H1 (cell line): ENCODE measurements around the gene RPS3. TPM values are rescaled to one million over a fixed set of nuclear protein-coding genes. Genes with fewer than 3 reads are reported as not detected.

Experiments used
- CTCF ChIA-PET: fragments of 300-600 bp; sonication (Branson Sonifier 250); formaldehyde crosslinking; loops from one replicate; lab custom pipeline; 2021; ENCODE audit not compliant: partially characterized antibody; lab: Charles Lee
- POLR2A ChIA-PET: fragments of 300-600 bp; sonication (Branson Sonifier 250); formaldehyde crosslinking; loops from one replicate; lab custom pipeline; 2021; ENCODE audit warnings: inconsistent platforms; ENCODE audit not compliant: partially characterized antibody; lab: Charles Lee
- DNase-seq, 2 experiments: peaks; one replicate each; pipeline versions ENCODE4 v3.0.0 to v3.0.0-alpha.2; 2010 to 2022; ENCODE audit warnings: low spot score in 2 of 2, low read depth in 1 of 2, mixed read lengths in 1 of 2
- FAIRE-seq: peaks from 2 replicates; lab custom pipeline; 2011; peaks lifted over from hg19 to GRCh38; lab: Jason Lieb, UNC
- H2AFZ ChIP-seq: 2 replicates; pipeline ENCODE4 v1.8.1; 2012; ENCODE audit warnings: low read length, inconsistent platforms
- H2AK5ac ChIP-seq: 2 replicates; pipeline ENCODE4 v1.6.1; 2013; ENCODE audit warnings: low read depth, low read length
- H2BK120ac ChIP-seq: replicated peaks from 2 replicates; pipeline ENCODE3; 2013; ENCODE audit warnings: low read depth, low read length, inconsistent platforms
- H2BK12ac ChIP-seq: 2 replicates; pipeline ENCODE4 v1.6.1; 2013; ENCODE audit warnings: low read depth, low read length
- H2BK15ac ChIP-seq: 2 replicates; pipeline ENCODE4 v1.6.1; 2013; ENCODE audit warnings: low read length
- H2BK20ac ChIP-seq: 2 replicates; pipeline ENCODE4 v1.6.1; 2013; ENCODE audit warnings: low read length
- H2BK5ac ChIP-seq: 2 replicates; pipeline ENCODE4 v1.6.1; 2013; ENCODE audit warnings: low read depth, low read length
- H3K14ac ChIP-seq: 2 replicates; pipeline ENCODE4 v1.6.1; 2013; ENCODE audit warnings: inconsistent platforms; ENCODE audit not compliant: insufficient read length
- H3K18ac ChIP-seq: 2 replicates; pipeline ENCODE4 v1.6.1; 2013; ENCODE audit warnings: low read length; ENCODE audit errors: extremely low read depth
- H3K23ac ChIP-seq: 2 replicates; pipeline ENCODE4 v1.6.1; 2013; ENCODE audit warnings: inconsistent platforms; ENCODE audit not compliant: insufficient read length
- H3K23me2 ChIP-seq: 2 replicates; pipeline ENCODE4 v1.6.1; 2013; ENCODE audit warnings: low read depth, low read length
- H3K27ac ChIP-seq: 2 replicates; pipeline ENCODE4 v1.6.1; 2011; ENCODE audit warnings: low read depth, low read length, inconsistent platforms
- H3K27me3 ChIP-seq, 4 experiments: replicated peaks in 1 of 4; 1 replicate in 1 of 4; 2 replicates in 3 of 4; pipeline versions ENCODE4 v1.6.1 to v1.8.1; 2011 to 2013; ENCODE audit warnings: low read length in 3 of 4, mild to moderate bottlenecking in 3 of 4, inconsistent platforms in 2 of 4, mixed read lengths in 2 of 4, moderate library complexity in 1 of 4; ENCODE audit not compliant: control insufficient read depth in 3 of 4, insufficient read depth in 3 of 4; ENCODE audit errors: extremely low read depth in 1 of 4
- H3K36me3 ChIP-seq, 4 experiments: 2 replicates each; pipeline versions ENCODE4 v1.6.1 to v1.8.1; 2011 to 2013; ENCODE audit warnings: mild to moderate bottlenecking in 4 of 4, low read length in 3 of 4, moderate library complexity in 2 of 4, control low read depth in 1 of 4, inconsistent platforms in 1 of 4; ENCODE audit not compliant: insufficient read depth in 4 of 4, control insufficient read depth in 2 of 4
- H3K4ac ChIP-seq: replicated peaks from 2 replicates; pipeline ENCODE3; 2013; ENCODE audit warnings: low read length, low read depth, mixed read lengths, inconsistent platforms; ENCODE audit not compliant: insufficient read length
- H3K4me1 ChIP-seq, 4 experiments: replicated peaks in 1 of 4; 1 replicate in 1 of 4; 2 replicates in 3 of 4; pipeline versions ENCODE4 v1.6.1 to v1.8.1; 2011 to 2013; ENCODE audit warnings: low read length in 3 of 4, inconsistent platforms in 2 of 4, mixed read lengths in 1 of 4; ENCODE audit not compliant: insufficient read depth in 4 of 4, control insufficient read depth in 3 of 4
- H3K4me2 ChIP-seq, 2 experiments: 2 replicates each; pipeline versions ENCODE4 v1.6.1 to v1.8.1; 2011 to 2013; ENCODE audit warnings: low read depth in 2 of 2, low read length in 2 of 2, control low read depth in 1 of 2, inconsistent platforms in 1 of 2, mild to moderate bottlenecking in 1 of 2; ENCODE audit not compliant: insufficient read depth in 1 of 2
- H3K4me3 ChIP-seq, 4 experiments: fragments of 200-600, 300-600 bp in 1 of 4; sonication (generic), shearing (Covaris generic), sonication (Bioruptor Twin) in 1 of 4; 2 replicates each; pipeline versions ENCODE4 v1.5.1 to v1.8.1; 2011 to 2016; ENCODE audit warnings: low read length in 4 of 4, low read depth in 3 of 4, control low read depth in 2 of 4, inconsistent platforms in 2 of 4, mild to moderate bottlenecking in 2 of 4, mixed read lengths in 1 of 4, moderate library complexity in 1 of 4; ENCODE audit not compliant: insufficient read depth in 2 of 4; ENCODE audit errors: extremely low read depth in 1 of 4
- H3K56ac ChIP-seq: replicated peaks from 2 replicates; pipeline ENCODE3; 2013; ENCODE audit warnings: low read depth, mild to moderate bottlenecking, mixed read lengths, low read length, inconsistent platforms; ENCODE audit not compliant: insufficient read length
- H3K79me1 ChIP-seq: 2 replicates; pipeline ENCODE4 v1.6.1; 2013; ENCODE audit warnings: low read depth, low read length, control low read depth
- H3K79me2 ChIP-seq, 2 experiments: 2 replicates each; pipeline versions ENCODE4 v1.6.1 to v1.8.1; 2012 to 2013; ENCODE audit warnings: low read length in 2 of 2, mild to moderate bottlenecking in 2 of 2, inconsistent platforms in 1 of 2; ENCODE audit not compliant: insufficient read depth in 2 of 2, control insufficient read depth in 1 of 2
- H3K9ac ChIP-seq, 4 experiments: replicated peaks in 1 of 4; 1 replicate in 1 of 4; 2 replicates in 3 of 4; pipeline versions ENCODE4 v1.6.1 to v1.8.1; 2011 to 2013; ENCODE audit warnings: low read depth in 3 of 4, low read length in 3 of 4, control low read depth in 2 of 4, mild to moderate bottlenecking in 2 of 4, moderate library complexity in 2 of 4, inconsistent platforms in 1 of 4; ENCODE audit errors: extremely low read depth in 1 of 4
- H3K9me3 ChIP-seq, 2 experiments: 2 replicates each; pipeline versions ENCODE4 v1.6.1 to v1.8.1; 2012 to 2013; ENCODE audit warnings: mild to moderate bottlenecking in 2 of 2, moderate library complexity in 2 of 2, control low read depth in 1 of 2, inconsistent platforms in 1 of 2, low read depth in 1 of 2, low read length in 1 of 2, mixed read lengths in 1 of 2; ENCODE audit not compliant: insufficient read depth in 2 of 2
- H4K20me1 ChIP-seq, 2 experiments: replicated peaks in 1 of 2; 2 replicates each; pipeline versions ENCODE3 to v1.8.1; 2011 to 2013; ENCODE audit warnings: inconsistent platforms in 2 of 2, low read length in 2 of 2, mild to moderate bottlenecking in 1 of 2; ENCODE audit not compliant: insufficient read depth in 2 of 2, control insufficient read depth in 1 of 2
- H4K5ac ChIP-seq: 2 replicates; pipeline ENCODE4 v1.6.1; 2013; ENCODE audit warnings: low read length, low read depth, mixed read lengths, inconsistent platforms; ENCODE audit not compliant: insufficient read length
- H4K8ac ChIP-seq: 2 replicates; pipeline ENCODE4 v1.8.0; 2013; ENCODE audit warnings: mild to moderate bottlenecking, moderate library complexity, low read length, inconsistent platforms; ENCODE audit not compliant: insufficient read depth; ENCODE audit errors: extremely low read depth
- H4K91ac ChIP-seq: replicated peaks from 2 replicates; pipeline ENCODE3; 2013; ENCODE audit warnings: low read length, mixed read lengths, inconsistent platforms; ENCODE audit not compliant: insufficient read length
- ASH2L ChIP-seq: fragments of 200-600, 300-600 bp; sonication (generic); IDR thresholded peaks from one replicate; pipeline ENCODE4 v1.7.1; 2017; ENCODE audit warnings: low read length
- ATF3 ChIP-seq: IDR thresholded peaks from 2 replicates; pipeline ENCODE4 v1.6.1; 2011; ENCODE audit warnings: low read depth, mild to moderate bottlenecking, low read length; ENCODE audit not compliant: insufficient read depth
- BACH1 ChIP-seq: IDR thresholded peaks from 2 replicates; pipeline ENCODE4 v1.6.1; 2012; ENCODE audit warnings: low read length, improper control_type of control experiment
- CHD1 ChIP-seq: IDR thresholded peaks from 2 replicates; pipeline ENCODE4 v1.6.1; 2012; ENCODE audit warnings: low read depth, low read length, improper control_type of control experiment
- EGR1 ChIP-seq: IDR thresholded peaks from 2 replicates; pipeline ENCODE4 v1.6.1; 2011; ENCODE audit warnings: low read depth, low read length, borderline replicate concordance
- GTF2F1 ChIP-seq: IDR thresholded peaks from 2 replicates; pipeline ENCODE4 v1.6.1; 2012; ENCODE audit warnings: low read depth, low read length, improper control_type of control experiment, borderline replicate concordance
- HDAC6 ChIP-seq: IDR thresholded peaks from one replicate; pipeline ENCODE4 v1.7.1; 2012; ENCODE audit warnings: low read depth, mild to moderate bottlenecking, inconsistent platforms, low read length, moderate library complexity
- JUN ChIP-seq: IDR thresholded peaks from 2 replicates; pipeline ENCODE4 v1.6.1; 2011; ENCODE audit warnings: low read depth, mild to moderate bottlenecking, improper control_type of control experiment, low read length
- JUND ChIP-seq: IDR thresholded peaks from 2 replicates; pipeline ENCODE4 v1.6.1; 2011; ENCODE audit warnings: mild to moderate bottlenecking, improper control_type of control experiment, low read length
- PHF8 ChIP-seq: fragments of 200-600 bp; sonication (generic); conservative IDR thresholded peaks from 2 replicates; pipeline ENCODE4 v1.7.1; 2012; ENCODE audit warnings: low read depth, mild to moderate bottlenecking, inconsistent platforms, low read length, moderate library complexity
- RXRA ChIP-seq: IDR thresholded peaks from 2 replicates; pipeline ENCODE4 v1.6.1; 2011; ENCODE audit warnings: low read depth, mild to moderate bottlenecking, low read length, moderate library complexity; ENCODE audit not compliant: insufficient read depth
- SP1 ChIP-seq: IDR thresholded peaks from 2 replicates; pipeline ENCODE4 v1.6.1; 2011; ENCODE audit warnings: low read depth, low read length
- SP2 ChIP-seq: IDR thresholded peaks from 2 replicates; pipeline ENCODE4 v1.6.1; 2012; ENCODE audit warnings: mild to moderate bottlenecking, low read length, inconsistent platforms
- TBP ChIP-seq: IDR thresholded peaks from 2 replicates; pipeline ENCODE4 v1.6.1; 2011; ENCODE audit warnings: low read depth, low read length, improper control_type of control experiment
- TEAD4 ChIP-seq: IDR thresholded peaks from 2 replicates; pipeline ENCODE4 v1.6.1; 2012; ENCODE audit warnings: low read depth, low read length, inconsistent platforms, mixed read lengths
- WGBS, 2 experiments: shearing (Covaris generic) in 1 of 2; methylation state at CpG; one replicate each; pipeline versions ENCODE4 v1.1.6 to v1.1.7; 2013 to 2015; ENCODE audit warnings: low lambda C conversion rate in 2 of 2, mixed read lengths in 2 of 2, inconsistent platforms in 1 of 2, low coverage in 1 of 2, missing lambda C conversion rate in 1 of 2; ENCODE audit not compliant: insufficient replicate concordance in 2 of 2, insufficient coverage in 1 of 2, insufficient read length in 1 of 2; ENCODE audit errors: extremely low coverage in 1 of 2, missing lambda C conversion rate in 1 of 2; 5-methylcytosine and 5-hydroxymethylcytosine counted together
- polyA plus RNA-seq, 7 experiments: library from polyadenylated mRNA; depleted of rRNA in 3 of 7; stranded (reverse) in 5 of 7; unstranded in 2 of 7; fragments of >200 nt in 5 of 7; fragments of 200-250 nt in 2 of 7; gene quantifications; 1 replicate in 5 of 7; 2 replicates in 1 of 7; 4 replicates in 1 of 7; pipeline versions ENCODE4 v1.2.1 to v1.2.3, GENCODE V29; 2011 to 2013; ENCODE audit warnings: missing spikeins in 2 of 7, mixed read lengths in 2 of 7
- total RNA-seq: library from RNA; stranded (reverse); fragmentation: NEBNext Ultra II Directional; extraction: Animal tissue kit (Norgen Biotek cat#: 25700); gene quantifications from 2 replicates; pipeline ENCODE4 v1.2.1, GENCODE V29; 2021

The RPS3 gene
- total and polyA plus RNA-seq, 2 of the 8 experiments (the other 6 are each of a cell fraction or from before 2014, with no cell fraction given): 3,813 to 4,194 TPM

GRCh38 chr11:75421902-75422247 is 22.6 kb downstream of the RPS3 start:
- Histone ChIP-seq H3K18ac (no peak overlapping the region), H4K5ac (no peak overlapping the region), H4K91ac (no peak overlapping the region), H2BK12ac (no peak overlapping the region), H3K9me3 (no peaks in the 10 kb centered on the region), H3K23me2 (no peaks in the 10 kb centered on the region), H3K14ac (no peak overlapping the region), H2BK5ac (no peak overlapping the region), H3K27ac (no peak overlapping the region), H4K8ac (no peak overlapping the region), H2BK120ac (no peak overlapping the region), H2AK5ac (no peak overlapping the region), H3K4me2 (no peak overlapping the region), H3K4me3 (no peak overlapping the region), H3K79me1 (no peaks in the 10 kb centered on the region), H2AFZ (no peak overlapping the region), H3K4me1 (peaks cover 0 to 5% (median 3%) of the 10 kb centered on the region in 4 experiments; a peak in 3 of 7 replicates), H3K9ac (no peak overlapping the region), H3K27me3 (peaks cover 0 to 2% (median under 1%) of the 10 kb centered on the region in 4 experiments; a peak in 2 of 7 replicates), H4K20me1 (peaks cover 2 to 6% of the 10 kb centered on the region in 2 experiments), H3K36me3 (peaks cover 0 to 8% (median 0%) of the 10 kb centered on the region in 4 experiments; a peak in 3 of 8 replicates), H3K4ac (no peak overlapping the region), H2BK20ac (no peak overlapping the region), H3K56ac (no peak overlapping the region), H3K23ac (no peak overlapping the region), H2BK15ac (no peak overlapping the region), H3K79me2 (no peaks in the 10 kb centered on the region)
- FAIRE-seq: no peak
- no peak for DNase-seq
- ChIA-PET CTCF (interaction anchor here (0.7 to 18.5 kb wide), 8 partner anchors 10 to 142 kb away, joined by 3 to 201 read pairs (median 5); no protein-coding TSS in a partner anchor), POLR2A (interaction anchor here (4.8 to 27.9 kb wide), 2 partner anchors 9 to 21 kb away, joined by 36 to 570 read pairs; partner anchors contain the start of gene RPS3)
- 95% methylated on average over 2 of the region's 2 CpGs; no CpG with 5 or more reads in 1 of the 2 experiments for whole genome bisulfite sequencing, 2 experiments
- TF ChIP-seq HDAC6 (no peak), GTF2F1 (no peak), CHD1 (no peak), ASH2L (no peak), BACH1 (no peak), TBP (no peak), JUND (no peak), JUN (no peak), RXRA (no peak), SP2 (no peak), EGR1 (no peak), PHF8 (no peak), ATF3 (no peak), TEAD4 (no peak), SP1 (no peak)
